LNCaP clone FGC (cell line): ENCODE results near the gene HOXA9.

ENCODE experiments used
- DNase-seq: peaks from one replicate; pipeline ENCODE4 v3.0.0-alpha.2; 2011; ENCODE audit warnings: low read depth
- H3K4me3 ChIP-seq: 2 replicates; pipeline ENCODE4 v1.5.1; 2011; ENCODE audit warnings: mild to moderate bottlenecking, low read depth, low read length, control low read depth
- CTCF ChIP-seq: IDR thresholded peaks from 2 replicates; pipeline ENCODE4 v1.5.1; 2012; ENCODE audit warnings: mild to moderate bottlenecking; ENCODE audit not compliant: control insufficient read depth, insufficient read depth; ENCODE audit errors: extremely low read depth

Gene HOXA9

DNA sequence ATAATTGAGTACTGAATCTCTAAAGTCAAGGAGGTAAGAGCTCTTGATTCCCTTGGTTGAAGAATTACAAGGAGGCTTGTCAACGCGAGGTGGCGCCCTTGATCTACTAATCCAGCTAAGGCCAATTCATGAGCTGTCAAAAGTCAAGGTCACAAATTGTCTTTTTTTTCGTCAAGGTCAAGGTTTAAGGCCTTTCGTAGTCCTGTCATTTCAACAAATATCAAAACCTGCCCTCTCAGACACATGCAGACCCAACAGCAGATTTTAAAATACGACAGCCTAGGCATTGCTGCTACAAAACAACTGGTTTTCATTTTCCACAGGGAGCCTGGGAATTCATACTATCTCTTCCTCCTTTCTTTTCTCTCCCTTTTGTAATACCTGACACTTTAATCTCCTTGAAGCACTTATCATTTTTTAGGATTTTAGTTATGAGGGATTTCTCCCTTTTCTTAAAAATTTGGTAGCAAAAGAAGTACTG lies 31.0 kb upstream of the HOXA9 start:
- DNase-seq, result peak; percentile 34
- peak; percentile 91 for TF ChIP-seq CTCF
- no peak overlapping the region for H3K4me3 ChIP-seq

- no peak overlapping the region for H3K4me3 ChIP-seq
- DNase-seq, result no peak
- TF ChIP-seq CTCF, result no peak
Observed at GRCh38 chr7:27194686-27195379, 29.5 kb upstream of the HOXA9 start.

DNA sequence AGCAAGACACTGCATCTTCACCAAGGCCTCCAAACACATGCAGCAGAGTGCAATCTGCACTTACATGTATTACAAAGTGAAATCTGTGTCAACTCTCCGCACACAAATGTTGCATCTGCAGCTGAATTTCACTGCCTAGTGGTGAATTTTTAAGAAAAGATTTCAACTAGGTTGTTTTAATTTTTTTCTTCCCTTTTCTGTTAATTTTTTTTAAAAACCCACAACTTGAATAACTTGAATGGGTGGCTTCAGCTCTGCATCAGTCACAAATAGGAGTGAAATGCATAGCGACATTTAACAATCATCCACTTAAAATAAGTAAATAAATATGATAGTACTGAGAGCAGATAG lies 28.6 kb upstream of the HOXA9 start:
- TF ChIP-seq CTCF, result no peak
- no peak overlapping the region for H3K4me3 ChIP-seq

DNA sequence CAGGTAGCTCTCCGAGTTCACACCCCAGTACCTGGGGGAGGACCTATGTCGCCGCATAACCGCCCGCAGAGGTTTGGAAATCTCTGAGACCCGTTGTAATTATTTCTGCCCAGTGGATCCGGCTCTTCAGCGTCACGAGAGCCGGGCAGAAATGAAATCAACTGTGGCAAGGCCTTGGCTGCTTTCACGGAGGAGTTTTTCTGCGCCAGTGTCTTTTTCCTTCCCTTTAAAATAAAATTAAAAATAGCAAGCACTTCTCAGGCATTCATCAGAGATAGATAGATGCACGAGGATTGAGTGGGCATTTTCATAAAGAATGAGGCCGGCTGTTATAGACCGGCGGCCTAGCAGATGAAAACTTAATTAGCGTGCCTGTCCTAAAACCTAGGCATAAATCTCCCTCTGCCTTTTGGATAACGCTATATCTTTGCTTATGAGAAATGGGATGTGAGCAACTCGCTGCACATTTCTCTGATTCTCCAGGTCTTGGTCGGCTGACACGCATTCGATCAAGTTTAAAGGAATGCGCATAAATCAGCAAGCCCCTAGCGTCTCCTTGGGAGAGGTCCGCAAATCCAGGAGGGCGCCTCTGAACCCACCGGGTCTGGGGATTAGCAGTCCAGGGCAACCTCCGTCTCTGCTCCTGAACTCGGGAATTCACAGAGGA lies 28.1 kb upstream of the HOXA9 start:
- no peak for TF ChIP-seq CTCF
- DNase-seq, result no peak
- H3K4me3 ChIP-seq, result no peak overlapping the region

More for the DNA sequence above, 28.6 kb upstream of the HOXA9 start:
- DNase-seq, result no peak

GRCh38 chr7:27192546-27193334 lies 27.4 kb upstream of the HOXA9 start:
- no peak for TF ChIP-seq CTCF
- no peak overlapping the region for H3K4me3 ChIP-seq
- no peak for DNase-seq

DNA sequence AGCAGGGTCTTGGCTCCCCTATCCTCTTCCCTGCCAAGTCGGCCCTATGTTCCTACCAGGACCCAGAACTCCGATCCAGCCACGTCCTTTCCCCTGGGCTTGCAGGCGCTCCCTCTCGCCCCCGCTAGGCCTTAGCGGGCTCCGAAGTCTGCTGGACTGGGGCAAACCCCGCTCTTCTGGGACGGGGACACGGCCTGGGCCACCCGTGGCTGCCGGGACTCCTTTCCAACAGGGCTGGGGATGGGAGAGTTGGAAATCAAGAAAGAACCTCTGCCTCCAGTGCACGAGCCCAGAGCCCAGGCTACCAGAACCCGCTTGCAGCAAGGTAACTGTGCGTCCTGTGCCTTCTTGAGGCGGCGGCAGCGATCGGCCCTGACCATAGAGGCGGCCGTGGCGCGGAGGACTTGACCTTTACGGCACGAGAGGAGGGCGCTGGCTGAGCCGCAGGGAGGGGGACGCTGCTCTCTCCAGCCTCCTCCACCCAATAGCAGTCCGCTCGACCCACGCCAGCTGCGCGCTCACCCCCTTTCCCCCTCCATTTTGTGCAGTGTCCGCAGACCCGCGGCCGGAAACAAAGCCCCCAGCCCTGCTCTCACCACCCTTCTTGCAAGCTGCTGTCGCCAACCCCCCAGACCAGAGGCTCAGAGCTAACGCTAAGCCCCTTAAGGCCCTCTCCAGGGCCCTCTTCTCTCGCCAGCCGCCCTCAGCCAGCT lies 26.7 kb upstream of the HOXA9 start:
- no peak overlapping the region for H3K4me3 ChIP-seq
- no peak for DNase-seq
- no peak for TF ChIP-seq CTCF
